ENCODE data around the gene NPDC1.

DNA sequence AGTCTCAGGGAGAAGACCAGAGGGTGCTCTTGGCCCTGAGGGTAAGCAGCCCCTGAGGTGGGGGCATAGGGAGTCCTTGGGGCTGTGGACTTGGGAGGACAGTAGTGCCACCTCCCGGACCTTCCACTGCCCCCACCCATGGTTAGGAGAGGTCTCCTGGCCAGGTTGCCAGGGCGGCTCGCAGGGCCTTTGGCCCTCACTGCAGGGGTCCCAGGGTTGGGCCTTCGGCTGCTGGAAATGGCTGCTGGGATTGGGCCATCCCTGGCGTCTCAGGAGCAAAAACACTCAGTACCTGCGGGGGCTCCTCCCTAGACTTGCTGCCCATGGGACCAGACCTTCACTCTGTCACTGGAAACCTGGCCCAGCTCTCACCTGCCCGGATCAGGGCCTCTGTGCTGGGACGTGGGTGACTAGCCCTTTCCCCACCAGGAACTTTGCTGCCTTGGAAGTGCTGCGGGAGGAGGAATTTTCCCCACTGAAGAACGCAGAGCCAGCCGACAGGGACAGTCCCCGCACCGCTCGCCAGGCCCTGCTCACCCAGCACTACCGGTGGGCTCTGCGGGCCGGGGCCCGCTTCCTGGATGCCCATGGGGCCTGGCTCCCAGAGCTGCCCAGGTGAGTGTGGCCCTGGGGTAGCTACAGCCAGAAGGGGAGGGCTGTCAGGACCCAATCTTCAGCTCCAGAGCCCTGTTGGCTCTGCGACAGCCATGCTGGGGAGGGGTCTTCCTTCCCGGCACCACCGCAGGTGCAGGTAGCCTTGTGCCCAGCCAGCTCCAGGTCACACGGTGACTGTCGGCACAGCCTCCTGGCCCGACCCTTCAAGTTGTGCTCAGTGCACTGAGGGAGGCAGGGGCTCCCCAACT lies 34.5 kb upstream of the NPDC1 start:
- TF ChIP-seq CTCF (conservative IDR thresholded peaks at IDR 0.05; ENCODE audit: low read depth, low read length) = no peak
- TF ChIP-seq EZH2phosphoT487 (IDR thresholded peaks at IDR 0.05; ENCODE audit: borderline replicate concordance, low read length) = no peak
